Parathyroid adenoma (tissue), 2 donors: ENCODE data around the gene USP49.

Experiments used
- H2AFZ ChIP-seq: fragments of 300-600 bp; sonication (generic); one replicate; pipeline ENCODE4 v1.7.0; 2017; ENCODE audit warnings: antibody characterized with exemption, mild to moderate bottlenecking
- H3K27ac ChIP-seq: fragments of 300-600 bp; sonication (generic); one replicate; pipeline ENCODE4 v1.7.0; 2017
- H3K27me3 ChIP-seq: fragments of 300-600 bp; sonication (generic); one replicate; pipeline ENCODE4 v1.7.0; 2017; ENCODE audit warnings: low read length; ENCODE audit not compliant: control insufficient read depth, insufficient read depth
- H3K36me3 ChIP-seq: fragments of 300-600 bp; sonication (generic); one replicate; pipeline ENCODE4 v1.7.0; 2017; ENCODE audit warnings: low read length; ENCODE audit not compliant: control insufficient read depth, insufficient read depth
- H3K4me1 ChIP-seq: fragments of 300-600 bp; sonication (generic); one replicate; pipeline ENCODE4 v1.7.0; 2017; ENCODE audit warnings: control low read depth
- H3K4me2 ChIP-seq: fragments of 300-600 bp; sonication (generic); one replicate; pipeline ENCODE4 v1.7.0; 2017; ENCODE audit warnings: low read length
- H3K4me3 ChIP-seq: fragments of 300-600 bp; sonication (generic); one replicate; pipeline ENCODE4 v1.7.0; 2017; ENCODE audit warnings: low read depth, low read length
- H3K79me2 ChIP-seq: fragments of 300-600 bp; sonication (generic); one replicate; pipeline ENCODE4 v1.7.0; 2017; ENCODE audit warnings: control low read depth
- H3K9ac ChIP-seq: fragments of 300-600 bp; sonication (generic); one replicate; pipeline ENCODE4 v1.7.0; 2017; ENCODE audit warnings: mild to moderate bottlenecking
- H3K9me3 ChIP-seq: fragments of 300-600 bp; sonication (generic); one replicate; pipeline ENCODE4 v1.7.0; 2017; ENCODE audit warnings: low read length; ENCODE audit not compliant: control insufficient read depth
- TF ChIP-seq, protein P1 (sequence below): fragments of 300-600 bp; sonication (generic); IDR thresholded peaks from one replicate; pipeline ENCODE4 v1.7.0; 2017; ENCODE audit warnings: antibody characterized with exemption, mild to moderate bottlenecking
- donor health status: primary hyperparathyroidism.

USP49 gene

DNA sequence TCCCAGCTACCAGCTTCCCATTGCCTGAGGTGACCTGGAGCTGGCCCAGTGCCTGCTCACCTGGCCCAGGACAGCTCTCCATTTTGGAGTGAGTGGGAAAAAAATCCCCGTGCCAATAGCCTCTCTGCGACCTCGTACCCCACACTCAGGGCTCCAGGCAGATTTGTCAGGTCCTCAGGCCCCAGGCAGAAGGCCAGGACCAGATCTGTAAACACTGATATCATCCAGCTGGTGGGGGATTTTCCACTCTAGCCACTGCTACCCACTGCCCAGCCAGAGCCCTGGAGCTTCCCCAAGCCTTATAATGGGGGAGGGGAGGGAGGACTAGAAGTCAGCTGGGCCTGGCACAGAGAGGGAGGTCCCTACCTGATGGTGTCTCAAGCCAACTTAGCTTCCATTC is 146.6 kb downstream of the USP49 start:
- TF ChIP-seq, protein P1, sequence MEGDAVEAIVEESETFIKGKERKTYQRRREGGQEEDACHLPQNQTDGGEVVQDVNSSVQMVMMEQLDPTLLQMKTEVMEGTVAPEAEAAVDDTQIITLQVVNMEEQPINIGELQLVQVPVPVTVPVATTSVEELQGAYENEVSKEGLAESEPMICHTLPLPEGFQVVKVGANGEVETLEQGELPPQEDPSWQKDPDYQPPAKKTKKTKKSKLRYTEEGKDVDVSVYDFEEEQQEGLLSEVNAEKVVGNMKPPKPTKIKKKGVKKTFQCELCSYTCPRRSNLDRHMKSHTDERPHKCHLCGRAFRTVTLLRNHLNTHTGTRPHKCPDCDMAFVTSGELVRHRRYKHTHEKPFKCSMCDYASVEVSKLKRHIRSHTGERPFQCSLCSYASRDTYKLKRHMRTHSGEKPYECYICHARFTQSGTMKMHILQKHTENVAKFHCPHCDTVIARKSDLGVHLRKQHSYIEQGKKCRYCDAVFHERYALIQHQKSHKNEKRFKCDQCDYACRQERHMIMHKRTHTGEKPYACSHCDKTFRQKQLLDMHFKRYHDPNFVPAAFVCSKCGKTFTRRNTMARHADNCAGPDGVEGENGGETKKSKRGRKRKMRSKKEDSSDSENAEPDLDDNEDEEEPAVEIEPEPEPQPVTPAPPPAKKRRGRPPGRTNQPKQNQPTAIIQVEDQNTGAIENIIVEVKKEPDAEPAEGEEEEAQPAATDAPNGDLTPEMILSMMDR: no peak
- Histone ChIP-seq H3K4me2 (no peak overlapping the region), H3K9me3 (no peaks in the 10 kb centered on the region), H3K27ac (no peak overlapping the region), H3K36me3 (no peaks in the 10 kb centered on the region), H3K9ac (no peak overlapping the region), H3K27me3 (no peaks in the 10 kb centered on the region), H2AFZ (no peak overlapping the region), H3K4me3 (no peak overlapping the region), H3K4me1 (peaks cover 5% of the 10 kb centered on the region), H3K79me2 (no peaks in the 10 kb centered on the region)

DNA sequence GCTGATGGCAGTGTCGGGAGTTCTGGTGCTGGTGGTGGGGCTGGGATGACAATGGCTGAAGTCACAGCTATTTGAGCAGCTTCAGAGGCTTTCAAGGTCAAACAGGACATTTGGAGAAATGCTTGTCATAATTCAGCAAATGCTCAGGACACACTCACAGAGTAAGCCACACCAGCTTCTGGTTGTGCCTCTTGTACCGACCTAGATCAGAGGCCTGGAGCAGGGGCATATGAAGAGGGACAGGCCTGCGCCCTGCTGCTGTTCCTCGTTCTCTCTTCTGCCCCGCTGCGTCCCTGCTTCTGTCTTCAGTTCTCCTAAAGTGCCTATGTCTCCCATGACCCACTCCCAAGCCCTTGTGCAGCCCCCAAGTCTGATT is 147.1 kb downstream of the USP49 start:
- Histone ChIP-seq H3K4me3 (no peak overlapping the region), H2AFZ (no peak overlapping the region), H3K4me1 (peaks cover 5% of the 10 kb centered on the region), H3K79me2 (no peaks in the 10 kb centered on the region), H3K4me2 (no peak overlapping the region), H3K9me3 (no peaks in the 10 kb centered on the region), H3K27ac (no peak overlapping the region), H3K9ac (no peak overlapping the region), H3K27me3 (no peaks in the 10 kb centered on the region), H3K36me3 (no peaks in the 10 kb centered on the region)
- TF ChIP-seq, protein P1: no peak

DNA sequence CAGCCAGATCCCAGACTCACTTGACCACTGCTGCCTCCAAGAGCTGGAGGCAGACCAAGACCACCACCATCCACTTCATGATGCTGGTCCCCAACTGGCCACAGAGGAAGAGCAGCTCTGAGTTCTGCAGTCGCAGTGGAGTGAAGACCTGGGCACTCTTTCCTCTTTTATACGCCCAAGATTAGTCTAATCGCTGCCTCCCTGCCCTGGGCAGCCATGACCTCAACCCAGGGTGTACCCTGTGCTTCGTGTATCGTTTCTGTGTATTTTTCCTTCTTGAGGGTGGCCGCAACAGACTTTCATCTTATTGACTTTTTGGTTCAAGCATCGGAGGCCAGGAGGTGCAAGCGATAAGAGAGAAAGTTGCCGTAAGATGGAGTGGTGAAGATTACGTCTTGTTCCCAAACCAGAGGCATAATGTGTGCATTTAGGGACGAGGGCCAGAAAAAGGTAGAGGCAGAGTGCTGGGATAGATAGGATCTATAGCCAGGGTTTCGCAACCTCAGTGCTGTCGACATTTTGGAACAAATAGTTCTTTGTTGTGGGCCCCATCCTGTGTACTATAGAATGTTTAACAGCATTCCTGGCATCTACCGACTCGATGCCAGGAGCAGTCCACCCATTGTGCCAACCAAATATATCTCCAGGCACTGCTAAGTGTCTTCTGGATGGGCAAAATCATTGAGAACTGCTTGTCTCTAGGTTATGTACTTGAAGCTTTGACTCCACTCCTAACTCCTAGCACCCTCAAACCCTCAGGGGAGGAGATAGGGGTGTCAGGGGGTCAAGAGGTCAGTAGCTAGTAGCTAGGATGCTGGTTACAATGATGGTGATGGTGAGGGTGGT is 147.7 kb downstream of the USP49 start, which contains the start of gene PGC:
Gene PGC, minus strand, starts transcription at position 142 of the 846 bp plus-strand sequence. Its CDS starts 63 bp downstream, at position 79.
- TF ChIP-seq, protein P1: no peak
- peaks cover 5% of the 10 kb centered on the region for H3K4me1 ChIP-seq
- no peak within 1 kb of the TSS for H3K27ac ChIP-seq

DNA sequence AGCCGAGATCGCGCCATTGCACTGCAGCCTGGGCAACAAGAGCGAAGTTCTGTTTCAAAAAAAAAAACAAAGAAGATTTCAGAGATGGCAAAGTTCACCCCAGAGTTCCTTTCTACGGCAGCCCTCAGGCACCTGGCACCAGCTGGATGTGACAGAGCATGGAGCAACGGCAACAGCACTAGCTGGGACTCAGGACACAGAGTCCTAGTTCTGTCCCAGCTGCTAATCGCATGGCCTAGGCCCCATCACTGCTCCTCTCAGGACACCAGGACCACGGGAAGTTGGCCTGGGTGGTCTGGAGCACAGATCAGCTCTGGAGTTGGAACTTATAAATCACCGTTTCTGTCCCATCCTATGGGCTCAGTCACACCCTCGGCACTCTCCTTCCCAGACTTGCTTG is 149.1 kb downstream of the USP49 start:
- no peaks in the 10 kb centered on the region for H3K27me3 ChIP-seq
- H3K36me3 ChIP-seq: no peaks in the 10 kb centered on the region
- no peak overlapping the region for H3K4me2 ChIP-seq
- no peak overlapping the region for H3K9ac ChIP-seq
- no peak overlapping the region for H3K27ac ChIP-seq
- no peak overlapping the region for H3K4me3 ChIP-seq
- no peaks in the 10 kb centered on the region for H3K79me2 ChIP-seq
- TF ChIP-seq, protein P1: no peak
- H3K4me1 ChIP-seq: peaks cover 5% of the 10 kb centered on the region
- no peak overlapping the region for H2AFZ ChIP-seq
- no peaks in the 10 kb centered on the region for H3K9me3 ChIP-seq

More for the DNA sequence above, 147.7 kb downstream of the USP49 start, which contains the start of gene PGC:
- Histone ChIP-seq H3K36me3 (no peaks in the 10 kb centered on the region), H3K4me3 (no peak within 1 kb of the TSS), H2AFZ (no peak within 1 kb of the TSS), H3K79me2 (no peaks in the 10 kb centered on the region), H3K9me3 (no peaks in the 10 kb centered on the region), H3K27me3 (no peaks in the 10 kb centered on the region), H3K4me2 (no peak within 1 kb of the TSS), H3K9ac (no peak within 1 kb of the TSS)
